GM21526 (cell line): ENCODE results near the gene PPFIBP2.

Experiments
- ATAC-seq: cut with Tn5 transposase; IDR thresholded peaks from one replicate; pipeline ENCODE4 v1.9.1; 2021; ENCODE audit warnings: moderate library complexity; ENCODE audit not compliant: unreplicated experiment, low FRiP score

PPFIBP2 gene

DNA sequence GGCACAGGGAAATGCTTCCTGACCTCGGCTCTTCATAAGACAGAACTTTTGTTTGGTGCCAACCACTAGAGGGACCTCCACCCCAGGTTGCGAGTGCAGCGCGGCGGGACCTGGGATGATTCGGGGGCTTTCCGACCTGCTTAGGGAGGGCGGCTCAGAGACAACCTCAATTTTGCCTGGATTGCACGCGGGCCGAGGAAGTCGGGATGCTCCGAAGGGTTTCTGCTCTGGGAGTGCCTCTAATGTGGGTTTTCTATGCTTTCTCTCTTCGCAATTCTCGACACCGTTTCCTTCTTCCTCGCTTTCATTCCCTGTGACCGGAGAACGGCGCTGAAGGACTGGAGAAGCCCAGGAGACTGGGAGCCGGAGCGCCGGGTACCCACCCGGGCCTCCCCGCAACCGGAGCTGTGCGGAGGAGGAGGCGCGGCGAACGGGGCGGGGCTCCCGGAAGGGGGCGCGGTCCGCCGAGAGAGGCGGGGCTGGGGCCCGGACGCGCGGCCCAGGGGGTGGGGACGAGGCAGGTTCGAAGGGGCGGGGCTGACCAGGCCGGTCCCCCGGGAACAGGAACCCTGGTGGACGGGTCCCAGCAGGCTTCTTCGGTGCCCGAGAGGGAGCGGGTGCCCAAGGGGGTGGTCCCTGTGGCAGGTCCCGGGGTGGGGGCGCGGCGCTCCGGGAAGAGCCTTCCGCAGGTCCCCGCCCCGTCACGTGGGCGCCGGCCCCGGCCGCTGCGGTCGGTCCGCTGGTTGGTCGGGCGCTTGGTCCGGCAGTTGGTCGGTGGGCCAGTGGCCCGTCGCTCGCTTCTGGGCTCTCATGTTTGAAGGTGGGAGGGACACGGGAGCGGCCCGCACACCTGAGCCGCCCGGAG lies at the start of gene PPFIBP2:
Gene PPFIBP2, plus strand, starts transcription at position 766 of the 865 bp plus-strand sequence. CDS start 35,477 bp downstream, outside the sequence.
- peak; percentile 69 for ATAC-seq

DNA sequence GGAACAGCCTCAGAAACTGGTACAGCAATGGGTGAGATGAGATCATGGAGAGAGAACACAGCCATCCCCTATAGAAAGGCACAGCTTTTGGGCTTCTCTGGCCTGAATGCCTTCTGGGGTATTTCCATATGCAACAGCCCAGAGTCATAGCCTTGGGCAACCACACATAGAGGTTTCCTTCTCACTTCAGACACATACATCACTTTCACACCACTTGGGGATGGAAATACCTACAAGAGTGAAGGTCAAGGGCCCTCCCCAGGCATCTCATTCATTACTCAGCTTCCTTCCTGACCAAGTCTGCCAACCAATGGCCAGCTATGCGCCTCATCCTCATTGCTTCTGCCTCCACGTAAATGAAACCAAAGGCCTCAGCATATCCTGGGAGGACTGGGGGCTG lies 46.1 kb upstream of the PPFIBP2 start:
- ATAC-seq: no peak

DNA sequence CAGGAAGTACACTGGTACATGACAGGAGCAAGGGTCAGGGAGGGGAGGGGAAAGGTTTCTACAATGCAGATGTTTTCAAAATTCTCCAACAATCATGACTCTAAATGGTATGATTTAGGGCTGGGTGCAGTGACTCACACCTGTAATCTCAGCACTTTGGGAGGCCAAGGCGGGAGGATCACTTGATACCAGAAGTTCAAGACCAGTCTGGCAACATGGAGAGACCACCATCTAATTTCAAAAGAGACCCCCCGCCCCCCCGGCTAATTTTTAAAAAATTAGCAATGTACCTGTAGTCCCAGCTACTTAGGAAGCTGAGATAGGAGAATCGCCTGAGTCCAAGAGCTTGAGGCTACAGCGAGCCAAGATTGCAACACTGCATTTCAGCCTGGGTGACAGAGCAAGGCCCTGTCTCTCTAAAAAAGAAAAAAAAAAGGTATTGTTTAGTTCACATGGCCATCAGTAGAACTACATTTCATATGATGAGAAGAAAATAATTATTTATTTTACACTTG lies 44.4 kb upstream of the PPFIBP2 start:
- ATAC-seq: no peak

DNA sequence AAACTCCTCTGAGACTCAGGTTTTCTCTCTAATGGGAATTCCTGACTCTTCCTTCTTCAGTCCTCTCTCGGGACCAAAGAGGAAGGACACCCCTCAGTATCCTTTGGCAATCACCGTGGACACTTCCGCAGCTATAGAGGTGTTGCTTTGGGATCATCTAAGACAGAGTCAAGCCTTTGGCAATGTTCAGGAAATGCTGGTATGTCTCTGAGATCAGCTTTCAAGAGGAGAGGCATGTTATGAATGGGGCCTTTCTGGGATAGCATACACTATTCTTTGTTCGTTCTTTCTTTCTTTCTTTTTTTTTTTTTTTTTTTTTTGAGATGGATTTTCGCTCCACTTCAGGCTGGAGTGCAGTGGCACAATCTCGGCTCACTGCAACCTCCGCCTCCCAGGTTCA lies 42.7 kb upstream of the PPFIBP2 start:
- no peak for ATAC-seq

DNA sequence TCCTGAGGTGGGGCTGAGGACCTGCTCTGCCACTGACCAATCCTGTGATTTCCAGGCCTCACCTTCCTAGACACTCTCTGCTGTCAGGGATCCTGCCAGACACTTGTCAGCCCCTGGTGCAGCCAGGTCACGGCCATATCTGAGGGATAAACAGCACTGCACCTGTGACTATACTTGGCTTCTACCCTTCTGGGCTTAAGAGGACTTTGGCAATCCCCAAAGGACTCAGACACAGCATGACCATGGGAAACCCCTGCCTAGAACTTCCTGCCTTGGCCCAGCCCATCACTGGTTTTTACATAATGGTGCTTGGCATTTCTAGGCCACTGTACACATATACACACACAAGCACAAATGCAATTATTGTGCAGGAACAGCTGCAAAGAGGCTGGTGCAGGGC lies 40.1 kb upstream of the PPFIBP2 start:
- ATAC-seq: no peak

DNA sequence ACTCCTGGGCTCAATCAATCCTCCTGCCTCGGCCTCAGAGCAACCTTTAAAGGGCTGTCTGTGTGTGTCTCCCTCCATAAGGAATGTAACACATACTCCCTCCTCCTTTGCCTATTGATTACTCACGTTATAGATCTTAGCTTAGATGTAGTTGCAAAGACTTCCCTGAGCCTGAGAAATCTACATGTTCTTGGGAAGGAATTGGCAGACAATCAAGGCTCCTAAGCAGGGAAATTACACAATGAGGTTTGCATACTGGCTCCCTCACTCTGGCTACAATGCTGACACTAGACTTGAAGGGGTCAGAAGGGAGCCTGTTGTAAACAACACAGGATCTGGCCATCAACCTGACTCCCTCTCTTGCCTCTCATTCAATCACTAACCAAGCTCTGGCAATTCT lies 33.7 kb upstream of the PPFIBP2 start:
- no peak for ATAC-seq

DNA sequence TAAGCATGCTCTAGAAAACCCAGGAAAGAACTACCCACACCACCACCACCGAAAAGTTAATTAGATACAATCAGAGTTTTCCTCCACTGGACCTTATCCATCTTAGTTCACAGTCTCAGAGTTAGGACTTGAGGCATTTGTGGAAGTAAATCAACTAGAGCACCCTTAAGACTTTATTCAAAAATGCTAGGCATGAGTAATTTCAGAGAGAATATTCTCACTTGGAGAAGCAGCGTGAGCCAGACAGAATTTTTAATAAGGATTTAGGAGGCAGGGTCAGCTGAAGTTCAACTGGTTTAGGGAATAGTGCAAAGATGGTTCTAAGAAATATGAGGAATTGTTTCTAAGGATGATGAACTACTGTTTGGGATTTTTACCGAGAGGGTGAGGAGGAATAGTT lies 29.7 kb upstream of the PPFIBP2 start:
- ATAC-seq: no peak

DNA sequence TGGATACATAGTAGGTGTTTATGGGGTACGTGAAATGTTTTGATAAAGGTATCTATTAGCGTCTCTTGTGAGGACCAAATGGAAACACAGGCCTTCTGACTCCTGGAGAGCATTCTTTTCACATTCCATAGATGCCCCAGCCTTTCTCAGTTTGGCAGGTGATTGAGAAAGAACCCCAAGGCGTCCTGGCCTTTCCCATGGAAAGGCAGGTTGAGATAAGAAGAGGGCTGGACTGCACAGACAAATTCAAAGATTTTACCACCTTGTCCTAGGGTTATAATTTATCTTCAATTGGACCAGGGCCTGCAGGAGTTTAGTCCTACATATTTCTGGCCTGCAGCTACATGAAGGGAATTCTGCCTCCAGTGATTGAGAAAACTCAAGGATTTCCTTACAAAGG lies 29.2 kb upstream of the PPFIBP2 start:
- no peak for ATAC-seq

DNA sequence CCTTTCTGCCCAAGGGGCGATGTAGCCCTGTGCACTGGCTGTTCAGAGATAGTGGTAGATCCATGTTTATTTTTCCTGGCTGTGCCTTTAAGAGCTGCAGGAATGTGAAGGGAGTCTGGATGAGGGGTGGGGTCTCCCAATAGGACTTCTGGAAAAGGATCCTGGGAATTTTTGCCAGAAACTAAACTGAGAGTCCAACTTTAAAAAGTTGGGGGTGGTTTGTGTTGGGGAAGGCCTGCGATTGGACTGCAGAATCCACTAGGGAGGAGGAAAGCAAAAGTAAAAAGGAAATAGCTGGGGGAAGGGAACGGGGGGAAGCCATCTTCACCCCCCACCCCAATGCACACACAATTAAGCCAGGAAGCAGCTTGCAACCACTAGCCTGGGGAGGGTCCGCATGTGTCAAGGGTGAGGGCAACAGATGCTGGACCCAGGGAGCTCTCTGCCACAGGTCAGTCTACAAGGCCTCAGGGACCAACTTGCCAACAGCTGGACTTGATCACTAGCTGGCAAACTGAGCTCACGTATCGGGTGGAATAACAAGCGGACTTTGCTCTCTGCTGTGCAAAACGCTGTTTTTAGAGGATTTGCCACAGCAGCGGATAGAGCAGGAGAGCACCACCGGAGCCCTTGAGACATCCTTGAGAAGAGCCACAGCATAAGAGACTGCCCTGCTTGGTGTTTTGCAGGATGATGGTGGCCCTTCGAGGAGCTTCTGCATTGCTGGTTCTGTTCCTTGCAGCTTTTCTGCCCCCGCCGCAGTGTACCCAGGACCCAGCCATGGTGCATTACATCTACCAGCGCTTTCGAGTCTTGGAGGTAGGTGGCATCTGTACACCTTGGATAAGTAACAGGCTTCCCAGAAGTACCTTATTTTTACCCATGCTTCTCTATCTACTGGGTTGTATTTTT lies 28.4 kb upstream of the PPFIBP2 start, which contains the start of gene OLFML1:
Gene OLFML1, plus strand, starts transcription at position 321 of the 912 bp plus-strand sequence. Its CDS starts 370 bp downstream, at position 691.
- ATAC-seq: no peak

DNA sequence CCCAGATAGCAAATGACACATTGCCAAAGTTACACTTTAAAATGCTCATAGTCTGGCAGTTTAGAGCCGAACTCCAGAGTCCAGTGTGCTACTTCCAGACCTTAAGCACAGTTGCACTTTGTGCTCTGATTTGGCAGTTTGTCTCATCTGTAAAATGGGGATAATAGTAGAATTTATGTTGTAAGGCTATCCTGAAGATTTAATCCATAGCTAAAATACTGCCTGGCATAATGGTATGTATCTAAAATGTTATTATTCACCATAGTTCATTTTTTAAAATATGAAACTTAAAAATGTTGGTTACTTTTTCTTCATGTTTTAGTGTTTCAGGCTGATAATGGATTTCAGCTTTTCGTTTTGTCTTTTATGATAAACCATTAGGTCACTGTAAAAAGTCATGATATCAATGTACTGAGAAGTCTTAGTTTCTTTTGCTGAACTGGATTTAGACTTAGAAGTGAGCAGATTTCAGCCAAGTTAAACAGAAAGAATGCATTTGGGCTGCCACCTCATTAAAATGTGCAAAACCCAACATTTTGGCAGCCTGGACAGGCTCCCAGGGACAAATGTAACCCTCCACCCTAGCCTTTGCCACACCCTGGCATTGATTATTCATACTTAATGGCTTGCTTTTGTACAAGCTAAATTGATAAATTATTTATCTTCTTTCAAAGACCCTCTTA lies 27.6 kb upstream of the PPFIBP2 start:
- ATAC-seq: no peak

DNA sequence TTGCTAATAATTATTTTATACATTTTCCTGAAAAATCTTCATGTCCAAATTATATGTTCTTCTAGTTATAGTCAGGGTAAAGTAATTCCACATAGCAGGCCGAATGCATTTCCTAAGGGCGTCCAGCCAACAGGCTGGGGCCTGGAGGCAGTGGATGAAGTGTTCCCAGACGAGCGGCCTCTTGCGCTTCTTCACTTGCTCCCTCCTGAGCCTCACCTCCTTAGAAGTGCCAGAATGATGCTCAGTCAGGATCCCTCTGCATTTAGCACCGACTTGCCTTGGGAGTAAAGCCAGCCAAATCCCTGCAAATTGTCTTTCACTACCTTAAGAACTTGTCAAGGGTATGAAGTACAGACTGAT lies 27.0 kb upstream of the PPFIBP2 start:
- ATAC-seq: no peak

DNA sequence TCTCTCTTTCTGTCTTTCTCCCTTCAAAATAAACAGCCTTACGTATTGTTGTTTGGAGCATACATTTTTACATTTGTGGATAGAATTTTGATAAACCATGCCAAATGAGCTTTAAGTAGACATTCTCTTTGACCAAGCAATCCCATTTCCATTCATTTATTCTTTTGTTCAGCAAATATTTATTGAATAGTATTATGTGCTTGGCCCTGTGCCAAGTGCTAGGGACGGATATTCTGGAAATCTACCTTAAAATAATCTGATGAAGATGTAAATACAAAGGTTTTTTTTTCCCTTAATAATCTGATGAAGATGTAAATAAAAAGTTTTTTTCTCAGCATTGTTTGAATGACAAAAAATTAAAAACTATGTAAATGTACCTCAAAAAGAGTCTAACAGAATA lies 26.4 kb upstream of the PPFIBP2 start:
- no peak for ATAC-seq

DNA sequence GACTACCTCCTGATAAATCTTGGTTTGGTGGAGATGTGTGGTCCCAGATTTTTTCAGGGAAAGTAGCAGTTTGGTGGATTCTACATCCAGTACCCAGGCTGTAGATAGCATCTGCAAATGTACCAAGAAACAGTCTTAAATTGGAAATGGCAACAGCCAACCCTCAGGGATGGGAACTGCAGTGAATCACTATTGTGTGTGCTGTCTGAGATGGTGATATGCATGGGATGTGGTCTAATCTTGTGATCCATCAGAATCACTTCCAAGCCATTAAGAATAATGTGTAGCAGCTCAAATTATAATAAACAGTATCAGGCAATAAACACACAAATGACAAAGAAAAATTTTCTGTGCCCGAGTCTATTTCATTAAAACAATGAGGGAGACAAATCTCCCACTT lies 25.1 kb upstream of the PPFIBP2 start:
- ATAC-seq: no peak

DNA sequence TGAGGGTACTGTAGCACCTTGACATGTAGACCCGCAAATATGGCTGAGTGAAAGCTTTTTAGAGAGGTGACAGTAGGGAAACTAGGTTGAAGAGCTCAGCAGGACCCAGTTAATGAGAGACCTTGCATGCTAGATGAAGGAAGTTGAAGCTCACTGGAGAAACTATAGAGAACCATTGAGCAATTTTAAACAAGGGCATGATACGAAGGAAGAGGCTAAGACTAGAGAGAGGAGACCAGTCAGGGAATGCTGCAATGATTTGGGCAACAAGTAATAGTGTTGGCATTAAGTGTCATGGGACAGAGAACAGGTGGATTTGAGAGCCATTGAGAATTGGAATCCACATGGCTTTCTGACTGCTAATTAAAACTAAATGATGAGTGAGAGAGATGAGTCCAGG lies 24.4 kb upstream of the PPFIBP2 start:
- ATAC-seq: no peak

DNA sequence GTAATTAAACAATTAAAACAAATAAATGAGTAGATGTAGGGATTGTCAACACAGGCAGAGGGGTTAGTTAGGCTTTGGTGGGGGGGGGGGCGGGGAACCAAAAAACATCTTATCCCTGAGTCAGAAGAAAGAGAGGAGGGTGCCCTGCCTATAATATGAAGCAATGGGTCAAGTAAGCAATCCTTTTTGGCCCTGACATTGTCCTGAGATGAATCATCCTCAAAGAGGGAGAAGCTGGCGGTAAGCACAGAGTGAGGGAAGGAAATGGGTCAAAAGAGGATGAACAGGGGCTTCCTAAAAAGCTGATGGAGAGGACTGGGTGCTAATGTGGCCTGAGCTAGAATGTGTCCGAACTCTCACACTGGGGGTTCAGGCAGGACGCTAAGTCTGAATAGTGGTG lies 23.7 kb upstream of the PPFIBP2 start:
- no peak for ATAC-seq

DNA sequence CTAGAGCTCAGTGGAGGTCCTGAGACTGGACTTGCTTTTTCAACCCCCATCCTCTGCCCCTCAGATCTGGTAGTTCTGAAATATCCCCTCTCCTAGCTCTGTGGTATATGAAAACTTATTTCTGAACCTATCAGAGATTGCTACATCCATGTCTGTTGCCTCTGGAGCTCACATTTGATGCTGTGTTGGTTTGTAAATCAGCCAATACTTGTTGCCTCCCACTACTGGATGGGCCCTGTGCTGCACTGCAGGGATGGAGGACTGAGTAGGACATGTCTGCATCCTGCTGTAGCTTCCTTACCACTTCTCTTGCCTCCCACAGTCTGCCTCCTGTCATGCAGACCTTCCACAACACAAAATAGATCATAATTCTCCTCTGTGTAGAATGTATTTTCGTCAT lies 23.3 kb upstream of the PPFIBP2 start:
- no peak for ATAC-seq

DNA sequence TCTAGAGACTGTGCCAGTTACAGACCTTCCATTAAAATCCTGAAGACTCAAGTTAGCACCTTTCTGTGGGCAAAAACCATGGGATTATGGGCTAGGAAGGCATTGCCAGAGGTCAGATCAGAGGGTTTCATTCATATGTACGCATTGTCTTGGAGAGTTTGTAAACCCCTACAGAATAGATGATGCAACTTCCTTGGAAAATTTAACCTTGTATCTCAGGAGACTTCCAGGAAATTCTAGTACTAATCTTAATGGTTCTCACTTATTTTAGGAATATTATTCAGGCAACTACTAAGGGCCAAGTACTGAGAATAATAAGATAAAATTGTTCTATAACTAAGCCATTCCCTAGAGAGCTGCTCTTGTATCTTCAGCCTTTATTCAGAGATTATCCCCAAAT lies 21.5 kb upstream of the PPFIBP2 start:
- ATAC-seq: no peak

DNA sequence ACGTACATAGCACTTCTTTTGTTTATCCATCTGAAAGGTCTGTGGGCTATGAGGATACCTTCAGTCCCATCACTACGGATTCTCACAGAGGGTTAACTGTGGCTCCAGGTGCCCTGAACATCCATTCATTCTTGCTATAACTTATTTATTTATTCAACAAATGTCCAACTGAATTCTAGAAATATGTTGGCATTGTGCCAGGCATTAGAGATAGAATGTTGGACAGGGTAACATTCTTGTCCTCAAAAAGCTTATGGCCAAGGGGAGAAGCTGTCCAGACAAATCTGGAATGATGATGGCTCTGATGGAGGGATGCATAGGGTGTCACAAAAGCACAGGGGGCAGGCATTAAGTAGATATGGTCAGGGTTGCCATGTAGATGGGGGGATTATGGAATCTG lies 20.1 kb upstream of the PPFIBP2 start:
- ATAC-seq: no peak

DNA sequence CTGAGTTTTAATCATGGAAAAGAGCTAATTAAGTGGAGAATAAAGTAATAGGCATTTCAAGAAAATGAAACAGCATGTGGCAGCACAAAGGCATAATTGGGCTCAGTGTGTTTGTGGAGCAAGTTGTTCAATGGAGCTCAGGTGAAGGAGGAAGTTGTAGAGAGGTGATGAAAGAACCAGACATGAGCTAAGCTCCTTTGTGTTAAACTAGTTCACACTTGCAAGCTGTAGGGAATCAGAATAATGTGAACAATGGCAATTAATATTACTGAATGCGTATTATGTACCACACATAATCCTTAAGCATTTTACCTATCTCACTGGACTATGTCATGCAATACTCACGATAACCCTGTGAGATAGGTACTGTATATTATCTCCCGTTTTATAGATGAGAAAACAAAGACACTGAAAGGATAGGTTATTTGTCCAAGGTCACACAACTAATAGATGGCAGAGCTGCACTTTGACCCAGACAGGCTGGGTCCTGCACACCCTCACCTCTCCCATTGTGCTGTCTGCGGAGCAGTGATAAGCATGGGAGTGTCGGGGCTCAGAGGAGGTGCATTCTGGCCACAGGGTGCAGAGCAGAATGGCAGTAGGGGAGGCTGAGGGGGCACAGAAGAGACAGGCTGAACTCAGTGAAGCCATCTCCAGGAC lies 19.6 kb upstream of the PPFIBP2 start:
- no peak for ATAC-seq

DNA sequence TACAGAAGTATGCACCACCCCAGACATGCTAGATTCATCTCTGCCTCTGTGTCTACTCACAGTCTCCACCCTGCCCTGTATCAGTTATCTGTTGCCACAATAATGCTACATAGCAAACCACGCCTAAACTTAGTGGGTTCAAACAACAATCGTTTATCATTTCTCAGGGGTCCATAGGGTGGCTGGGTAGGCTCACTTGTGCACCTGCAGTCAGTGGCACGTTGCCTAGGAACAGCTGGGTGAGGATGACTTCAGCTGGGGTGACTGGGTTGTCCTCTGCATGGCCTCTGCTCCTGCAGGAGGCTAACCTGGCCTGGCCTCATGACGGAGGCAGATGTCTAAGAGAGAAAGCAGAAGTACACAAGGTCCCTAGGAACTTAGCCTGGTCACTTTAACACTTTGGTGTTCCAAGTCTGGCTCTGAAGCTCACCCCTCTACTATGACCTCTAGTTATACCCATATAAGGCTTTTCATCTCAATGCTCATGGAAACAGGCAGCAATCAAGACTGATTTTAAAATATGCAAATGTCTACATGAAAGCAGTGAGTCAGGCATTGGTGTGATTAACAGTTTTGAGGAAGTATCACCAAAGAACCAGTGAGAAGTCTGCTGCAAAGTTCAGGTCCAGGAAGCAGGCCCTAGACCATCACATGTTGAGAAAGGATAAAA lies 17.8 kb upstream of the PPFIBP2 start:
- ATAC-seq: peak; percentile 87
